Nephron (organoid): Measurements from ENCODE around the gene BCAR3.

Experiments used
- H3K27ac Mint-ChIP-seq, 3 experiments: 2 replicates each; pipeline ENCODE4 v1.8.0; 2020; ENCODE audit warnings: mixed read lengths in 3 of 3, mild to moderate bottlenecking in 2 of 3, moderate library complexity in 1 of 3
- H3K27me3 Mint-ChIP-seq: 2 replicates; pipeline ENCODE4 v1.8.0; 2021; ENCODE audit warnings: low read depth, mild to moderate bottlenecking, moderate library complexity, mixed read lengths
- H3K36me3 Mint-ChIP-seq: 2 replicates; pipeline ENCODE4 v1.8.0; 2020; ENCODE audit warnings: low read depth, mixed read lengths
- H3K4me1 Mint-ChIP-seq: 2 replicates; pipeline ENCODE4 v1.8.0; 2020; ENCODE audit warnings: mixed read lengths
- H3K4me3 Mint-ChIP-seq, 3 experiments: 2 replicates each; pipeline ENCODE4 v1.8.0; 2020; ENCODE audit warnings: mild to moderate bottlenecking in 3 of 3, mixed read lengths in 3 of 3, moderate library complexity in 2 of 3
- H3K9me3 Mint-ChIP-seq: 2 replicates; pipeline ENCODE4 v1.8.0; 2020; ENCODE audit warnings: mixed read lengths
- TF ChIP-seq, protein P1 (sequence below), 3 experiments: fragments of 200-600 bp; sonication (generic); IDR thresholded peaks; one replicate each; pipeline ENCODE4 v1.5.0; 2021; ENCODE audit warnings: antibody characterized with exemption in 3 of 3; ENCODE audit not compliant: unreplicated experiment in 3 of 3

The BCAR3 gene

GRCh38 chr1:93609536-93609935 lies 72.1 kb downstream of the BCAR3 start:
- TF ChIP-seq, protein P1, sequence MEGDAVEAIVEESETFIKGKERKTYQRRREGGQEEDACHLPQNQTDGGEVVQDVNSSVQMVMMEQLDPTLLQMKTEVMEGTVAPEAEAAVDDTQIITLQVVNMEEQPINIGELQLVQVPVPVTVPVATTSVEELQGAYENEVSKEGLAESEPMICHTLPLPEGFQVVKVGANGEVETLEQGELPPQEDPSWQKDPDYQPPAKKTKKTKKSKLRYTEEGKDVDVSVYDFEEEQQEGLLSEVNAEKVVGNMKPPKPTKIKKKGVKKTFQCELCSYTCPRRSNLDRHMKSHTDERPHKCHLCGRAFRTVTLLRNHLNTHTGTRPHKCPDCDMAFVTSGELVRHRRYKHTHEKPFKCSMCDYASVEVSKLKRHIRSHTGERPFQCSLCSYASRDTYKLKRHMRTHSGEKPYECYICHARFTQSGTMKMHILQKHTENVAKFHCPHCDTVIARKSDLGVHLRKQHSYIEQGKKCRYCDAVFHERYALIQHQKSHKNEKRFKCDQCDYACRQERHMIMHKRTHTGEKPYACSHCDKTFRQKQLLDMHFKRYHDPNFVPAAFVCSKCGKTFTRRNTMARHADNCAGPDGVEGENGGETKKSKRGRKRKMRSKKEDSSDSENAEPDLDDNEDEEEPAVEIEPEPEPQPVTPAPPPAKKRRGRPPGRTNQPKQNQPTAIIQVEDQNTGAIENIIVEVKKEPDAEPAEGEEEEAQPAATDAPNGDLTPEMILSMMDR (IDR thresholded peaks at IDR 0.05; ENCODE audit: unreplicated experiment in 3 of 3): no peak
- Mint-ChIP-seq H3K36me3 (peaks cover 9% of the 10 kb centered on the region), H3K4me1 (peaks cover 95% of the 10 kb centered on the region), H3K9me3 (no peaks in the 10 kb centered on the region), H3K27ac (peak overlapping the region; percentile 46 to 93 (median 71)), H3K27me3 (peaks cover 4% of the 10 kb centered on the region), H3K4me3 (peak overlapping the region in 1 of 3 experiments; percentile 24)

DNA sequence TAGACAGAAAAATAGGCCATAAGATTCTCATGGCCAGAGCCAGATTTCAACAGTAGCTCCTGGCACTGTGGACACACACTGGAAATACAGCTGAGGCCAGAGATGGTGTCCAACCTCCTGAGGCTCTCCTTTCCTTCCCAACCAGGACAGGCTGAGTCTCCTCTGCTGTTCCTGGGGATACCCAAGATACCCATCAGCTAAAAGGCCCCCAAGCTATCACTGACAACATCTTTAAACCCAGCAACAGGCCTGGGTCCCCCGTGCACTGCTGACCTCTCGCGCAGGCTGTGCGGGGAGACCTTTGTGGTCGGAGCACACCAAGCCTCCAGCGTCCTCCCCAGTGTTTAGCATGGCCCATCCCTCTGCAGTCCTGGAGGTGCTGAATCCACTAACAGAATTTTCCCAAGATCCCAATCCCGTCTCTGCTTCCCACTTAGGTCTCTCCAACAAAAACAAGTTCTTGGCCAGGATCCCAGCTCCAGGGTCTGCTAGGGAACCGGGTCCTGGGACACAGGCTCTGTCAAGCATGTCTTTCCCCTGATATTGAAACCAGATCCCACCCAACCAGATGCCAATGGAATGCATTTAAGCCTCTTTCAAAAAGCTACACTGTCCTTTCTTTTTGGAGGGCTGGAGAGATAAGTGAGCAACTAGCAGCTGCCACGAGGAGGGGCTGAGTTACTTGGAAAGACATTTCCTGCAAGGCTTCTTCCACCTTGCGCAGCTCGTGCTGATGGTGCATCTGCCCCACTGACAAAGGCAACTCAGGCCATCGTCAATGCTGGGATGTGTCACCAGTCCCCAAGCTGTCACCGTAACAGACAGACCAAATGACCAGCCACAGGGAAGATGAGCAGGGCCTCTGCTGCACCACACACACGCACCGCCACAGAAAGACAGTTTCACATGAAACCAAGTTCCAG lies 73.2 kb downstream of the BCAR3 start:
- Mint-ChIP-seq H3K27me3 (peaks cover 4% of the 10 kb centered on the region), H3K4me3 (peak overlapping the region in 1 of 3 experiments; percentile 48), H3K36me3 (peaks cover 12% of the 10 kb centered on the region), H3K27ac (peak overlapping the region; percentile 61 to 83 (median 71)), H3K4me1 (peaks cover 94% of the 10 kb centered on the region), H3K9me3 (no peaks in the 10 kb centered on the region)
- TF ChIP-seq, protein P1 (IDR thresholded peaks at IDR 0.05; ENCODE audit: unreplicated experiment in 3 of 3): no peak

DNA sequence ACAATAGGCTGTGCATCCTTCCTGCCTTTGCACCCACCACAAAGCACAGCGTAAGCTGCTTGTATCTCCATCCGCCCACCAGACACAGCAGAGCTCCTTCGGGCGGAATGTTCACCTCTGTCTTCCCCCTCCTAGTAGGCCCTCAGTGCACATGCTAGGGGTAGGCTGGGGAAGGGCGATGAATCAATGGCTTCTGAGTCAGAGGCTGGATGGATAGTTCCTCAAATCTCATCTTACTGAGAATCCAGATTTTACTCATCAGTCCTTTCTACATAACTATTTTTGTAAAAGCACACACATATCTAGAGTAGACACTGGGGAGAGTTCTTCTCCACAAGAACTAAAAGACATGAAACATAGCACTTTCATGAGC lies 73.8 kb downstream of the BCAR3 start:
- peaks cover 12% of the 10 kb centered on the region for H3K36me3 Mint-ChIP-seq
- H3K4me3 Mint-ChIP-seq: no peak overlapping the region
- H3K9me3 Mint-ChIP-seq: no peaks in the 10 kb centered on the region
- peaks cover 88% of the 10 kb centered on the region for H3K4me1 Mint-ChIP-seq
- peak overlapping the region; percentile 61 to 83 (median 71) for H3K27ac Mint-ChIP-seq
- peaks cover 4% of the 10 kb centered on the region for H3K27me3 Mint-ChIP-seq
- TF ChIP-seq, protein P1 (IDR thresholded peaks at IDR 0.05; ENCODE audit: unreplicated experiment in 3 of 3): no peak

- peaks cover 70% of the 10 kb centered on the region for H3K4me1 Mint-ChIP-seq
- no peak overlapping the region for H3K4me3 Mint-ChIP-seq
- peak overlapping the region; percentile 67 to 77 (median 71) for H3K27ac Mint-ChIP-seq
- peaks cover 12% of the 10 kb centered on the region for H3K36me3 Mint-ChIP-seq
- H3K9me3 Mint-ChIP-seq: no peaks in the 10 kb centered on the region
- H3K27me3 Mint-ChIP-seq: peaks cover 4% of the 10 kb centered on the region
- TF ChIP-seq, protein P1 (IDR thresholded peaks at IDR 0.05; ENCODE audit: unreplicated experiment in 3 of 3): no peak
These were observed 75.7 kb downstream of the BCAR3 start for GRCh38 chr1:93605812-93606512.

DNA sequence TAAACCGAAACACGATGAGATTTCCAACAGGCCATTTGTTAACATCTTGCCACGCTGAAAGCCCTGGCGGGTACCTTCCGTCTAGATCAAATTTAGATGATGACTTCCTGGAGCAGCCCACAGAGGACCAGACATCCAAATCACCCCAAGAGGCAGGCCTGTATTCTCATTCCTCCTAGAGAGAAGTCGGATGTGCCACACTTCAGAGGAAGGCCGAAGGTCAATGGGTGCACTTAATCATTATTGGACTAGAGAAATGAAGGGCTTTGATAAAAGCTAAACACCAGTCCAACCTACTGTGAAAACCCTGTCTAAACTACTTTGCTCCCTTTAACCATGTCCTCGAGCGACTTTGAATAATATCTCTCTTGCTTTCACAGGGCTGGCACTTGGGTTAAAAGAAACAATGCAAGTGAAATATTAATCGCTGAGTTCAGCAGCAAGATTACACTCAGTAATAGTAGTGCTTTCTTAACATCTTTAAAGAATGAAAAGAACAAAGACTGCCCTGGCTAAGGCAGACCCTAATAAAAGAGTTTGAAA lies 76.5 kb downstream of the BCAR3 start:
- Mint-ChIP-seq H3K36me3 (peaks cover 12% of the 10 kb centered on the region), H3K4me3 (no peak overlapping the region), H3K27ac (peak overlapping the region; percentile 67 to 77 (median 71)), H3K9me3 (no peaks in the 10 kb centered on the region), H3K27me3 (peaks cover 4% of the 10 kb centered on the region), H3K4me1 (peaks cover 67% of the 10 kb centered on the region)
- TF ChIP-seq, protein P1 (IDR thresholded peaks at IDR 0.05; ENCODE audit: unreplicated experiment in 3 of 3): no peak
